ENCODE results near the gene PHF24. TPM values are rescaled to one million over a fixed set of nuclear protein-coding genes. Genes with fewer than 3 reads are reported as not detected.
A peak's percentile ranks its signal among the peaks of the same experiment; 100 is the strongest.
"Not testable (repeated sequence)": the region's sequence is repeated elsewhere in the genome, so short reads cannot be mapped to it uniquely, and the experiment has no call there.

PHF24 gene
- not detected for total RNA-seq

GRCh38 chr9:34957492-34958410 is at the start of gene PHF24:
Gene PHF24 (plus strand): TSS chr9:34958285. CDS start chr9:34971299, 13,014 bp downstream.
- no peak for DNase-seq (ENCODE audit: low spot score in 2 of 2)
- no peaks in the 10 kb centered on the region for H3K36me3 ChIP-seq
- intact Hi-C loops (cut with DNase I), result no loop called here
- H3K4me3 ChIP-seq, result peak within 1 kb of the TSS; percentile 55 to 69
- no peak within 1 kb of the TSS for H3K27ac ChIP-seq
- H3K9me3 ChIP-seq, result no peaks in the 10 kb centered on the region
- H3K27me3 ChIP-seq, result no peaks in the 10 kb centered on the region
- no peak for TF ChIP-seq CTCF (IDR thresholded peaks at IDR 0.05)
- peaks cover 4 to 6% of the 10 kb centered on the region in 2 donors for H3K4me1 ChIP-seq

- intact Hi-C loops (cut with DNase I), result no loop called here
- no peak for DNase-seq (ENCODE audit: low spot score in 2 of 2)
- no peaks in the 10 kb centered on the region for H3K4me1 ChIP-seq
Measured at GRCh38 chr9:34927061-34927460, 31.0 kb upstream of the PHF24 start.

GRCh38 chr9:34928921-34929320 is 29.2 kb upstream of the PHF24 start:
- intact Hi-C loops (cut with DNase I), result no loop called here
- Histone ChIP-seq H3K27me3 (no peaks in the 10 kb centered on the region), H3K9me3 (peaks cover 0 to 11% of the 10 kb centered on the region in 2 donors), H3K4me1 (no peaks in the 10 kb centered on the region), H3K36me3 (no peaks in the 10 kb centered on the region), H3K27ac (no peak overlapping the region), H3K4me3 (no peak overlapping the region)
- DNase-seq (ENCODE audit: low spot score in 2 of 2), result no peak
- TF ChIP-seq CTCF (IDR thresholded peaks at IDR 0.05), result no peak

More at GRCh38 chr9:34927061-34927460, 31.0 kb upstream of the PHF24 start:
- no peak for TF ChIP-seq CTCF (IDR thresholded peaks at IDR 0.05)
- H3K4me3 ChIP-seq, result no peak overlapping the region
- no peaks in the 10 kb centered on the region for H3K36me3 ChIP-seq
- H3K27ac ChIP-seq, result no peak overlapping the region
- peaks cover 0 to 11% of the 10 kb centered on the region in 2 donors for H3K9me3 ChIP-seq
- no peaks in the 10 kb centered on the region for H3K27me3 ChIP-seq

GRCh38 chr9:34929506-34930102 is 28.5 kb upstream of the PHF24 start:
- H3K4me3 ChIP-seq, result no peak overlapping the region
- H3K27me3 ChIP-seq, result no peaks in the 10 kb centered on the region
- no peak overlapping the region for H3K27ac ChIP-seq
- TF ChIP-seq CTCF (IDR thresholded peaks at IDR 0.05), result peak in 2 of 3 experiments; percentile 26 to 34
- DNase-seq (ENCODE audit: low spot score in 2 of 2), result no peak
- no peaks in the 10 kb centered on the region for H3K4me1 ChIP-seq
- peaks cover 0 to 10% of the 10 kb centered on the region in 2 donors for H3K9me3 ChIP-seq
- intact Hi-C loops (cut with DNase I), result no loop called here
- no peaks in the 10 kb centered on the region for H3K36me3 ChIP-seq

- H3K9me3 ChIP-seq; H3K27ac ChIP-seq; H3K4me1 ChIP-seq; DNase-seq (ENCODE audit: low spot score in 2 of 2); H3K4me3 ChIP-seq; intact Hi-C loops (cut with DNase I); H3K27me3 ChIP-seq; H3K36me3 ChIP-seq: not testable (repeated sequence)
Measured at GRCh38 chr9:34939989-34940388, 18.1 kb upstream of the PHF24 start.

GRCh38 chr9:34948451-34948850 is 9.6 kb upstream of the PHF24 start:
- TF ChIP-seq CTCF (IDR thresholded peaks at IDR 0.05), result no peak
- Histone ChIP-seq H3K27me3 (no peaks in the 10 kb centered on the region), H3K9me3 (no peaks in the 10 kb centered on the region), H3K4me3 (no peak overlapping the region), H3K36me3 (no peaks in the 10 kb centered on the region), H3K27ac (no peak overlapping the region), H3K4me1 (no peaks in the 10 kb centered on the region)
- DNase-seq (ENCODE audit: low spot score in 2 of 2), result no peak
- intact Hi-C loops (cut with DNase I), result no loop called here

All from ascending aorta (tissue), 2 donors.